ENCODE measurements around the gene SHH. TPM values are rescaled to one million over a fixed set of nuclear protein-coding genes. Genes with fewer than 3 reads are reported as not detected.

The SHH gene
- total RNA-seq, 4 donors from 2014 or later = not detected

- DNase-seq = no peak
- H3K27me3 ChIP-seq = peaks cover 5 to 100% (median 25%) of the 10 kb centered on the region in 4 donors
Measured at GRCh38 chr7:155815332-155816191, 3.3 kb upstream of the SHH start.

GRCh38 chr7:155814316-155815276 lies 2.3 kb upstream of the SHH start:
- intact Hi-C loops (cut with DNase I) = no loop called here
- Histone ChIP-seq H3K9me3 (peaks cover 0 to 8% (median 7%) of the 10 kb centered on the region in 3 donors), H3K27ac (no peak overlapping the region), H3K27me3 (peaks cover 12 to 100% (median 32%) of the 10 kb centered on the region in 4 donors), H3K4me1 (peaks cover 3 to 29% (median 13%) of the 10 kb centered on the region in 3 donors), H3K4me3 (no peak overlapping the region), H3K36me3 (no peaks in the 10 kb centered on the region)
- DNase-seq = no peak
- TF ChIP-seq POLR2A (IDR thresholded peaks at IDR 0.05) (no peak), CTCF (IDR thresholded peaks at IDR 0.05) (no peak)
- 37 to 45% methylated on average over 11 to 13 of the region's 22 CpGs for WGBS, 2 donors

More at GRCh38 chr7:155815332-155816191, 3.3 kb upstream of the SHH start:
- WGBS, 2 donors = 14 to 44% methylated on average over 12 to 13 of the region's 20 CpGs
- Histone ChIP-seq H3K9me3 (peaks cover 0 to 8% (median 7%) of the 10 kb centered on the region in 3 donors), H3K27ac (no peak overlapping the region), H3K4me3 (no peak overlapping the region), H3K36me3 (no peaks in the 10 kb centered on the region), H3K4me1 (peaks cover 0 to 19% (median 8%) of the 10 kb centered on the region in 3 donors)
- intact Hi-C loops (cut with DNase I) = no loop called here
- TF ChIP-seq POLR2A (IDR thresholded peaks at IDR 0.05) (no peak), CTCF (IDR thresholded peaks at IDR 0.05) (peak in 5 of 6 experiments; percentile 35 to 79 (median 47))

- intact Hi-C loops (cut with DNase I) = no loop called here
- Histone ChIP-seq H3K9me3 (peaks cover 0 to 8% (median 7%) of the 10 kb centered on the region in 3 donors), H3K4me3 (no peak overlapping the region), H3K27ac (no peak overlapping the region), H3K4me1 (peaks cover 9 to 37% (median 21%) of the 10 kb centered on the region in 3 donors), H3K27me3 (peaks cover 19 to 100% (median 40%) of the 10 kb centered on the region in 4 donors), H3K36me3 (no peaks in the 10 kb centered on the region)
- DNase-seq = no peak
- 25 to 54% methylated on average over 7 to 11 of the region's 19 CpGs for WGBS, 2 donors
- TF ChIP-seq CTCF (IDR thresholded peaks at IDR 0.05) = no peak
- no peak for TF ChIP-seq POLR2A (IDR thresholded peaks at IDR 0.05)
Measured at GRCh38 chr7:155813546-155814315, 1.5 kb upstream of the SHH start.

GRCh38 chr7:155813125-155813524 lies 862 bp upstream of the SHH start:
- Histone ChIP-seq H3K27ac (no peak overlapping the region), H3K4me1 (peaks cover 13 to 43% (median 27%) of the 10 kb centered on the region in 3 donors), H3K27me3 (peaks cover 20 to 100% (median 44%) of the 10 kb centered on the region in 4 donors), H3K4me3 (no peak overlapping the region), H3K9me3 (peaks cover 0 to 8% (median 7%) of the 10 kb centered on the region in 3 donors), H3K36me3 (no peaks in the 10 kb centered on the region)
- intact Hi-C loops (cut with DNase I) = no loop called here
- WGBS, 2 donors = 16 to 39% methylated on average over 3 to 5 of the region's 8 CpGs
- no peak for DNase-seq
- TF ChIP-seq POLR2A (IDR thresholded peaks at IDR 0.05) (no peak), CTCF (IDR thresholded peaks at IDR 0.05) (no peak)
